WTC11 (cell line): ENCODE data around the gene RHOH. TPM values are rescaled to one million over a fixed set of nuclear protein-coding genes. Genes with fewer than 3 reads are reported as not detected.

Experiments
- ATAC-seq: fragments of 200-7000 bp; cut with Tn5 transposase; 2 replicates; pipeline ENCODE4 v1.10.0; 2021; ENCODE audit warnings: mild to moderate bottlenecking, moderate library complexity
- CTCF ChIA-PET: fragments of 300-600 bp; sonication (Branson Sonifier 250); formaldehyde crosslinking; loops from one replicate; lab custom pipeline; 2021; ENCODE audit warnings: antibody characterized with exemption; lab: Charles Lee
- POLR2A ChIA-PET: fragments of 350-600 bp; sonication (Branson Sonifier 250); formaldehyde crosslinking; loops from one replicate; lab custom pipeline; 2021; ENCODE audit warnings: antibody characterized with exemption; lab: Charles Lee
- DNase-seq: peaks from one replicate; pipeline ENCODE4 v3.0.0; 2021; ENCODE audit warnings: low spot score
- H3K27ac Mint-ChIP-seq: 2 replicates; pipeline ENCODE4 v1.8.0; 2021; ENCODE audit warnings: mixed read lengths
- H3K27me3 Mint-ChIP-seq: 2 replicates; pipeline ENCODE4 v1.8.0; 2021; ENCODE audit warnings: low read depth, mild to moderate bottlenecking, moderate library complexity, mixed read lengths
- H3K36me3 Mint-ChIP-seq: 2 replicates; pipeline ENCODE4 v1.8.0; 2021; ENCODE audit warnings: mixed read lengths
- H3K4me1 Mint-ChIP-seq: 2 replicates; pipeline ENCODE4 v1.8.0; 2022; ENCODE audit warnings: mixed read lengths
- H3K4me3 Mint-ChIP-seq: 2 replicates; pipeline ENCODE4 v1.8.0; 2021; ENCODE audit warnings: mild to moderate bottlenecking, moderate library complexity, mixed read lengths
- H3K9me3 Mint-ChIP-seq: 2 replicates; pipeline ENCODE4 v1.8.0; 2021; ENCODE audit warnings: mixed read lengths
- AR ChIP-seq: fragments of 250-450 bp; sonication (Bioruptor Pico); IDR thresholded peaks from 2 replicates; pipeline ENCODE4 v1.9.0; 2021; ENCODE audit warnings: mild to moderate bottlenecking
- ATF1 ChIP-seq: sonication (generic); formaldehyde crosslinking; IDR thresholded peaks from 2 replicates; pipeline ENCODE4 v1.8.1; 2023; ENCODE audit warnings: mild to moderate bottlenecking, moderate library complexity, missing genetic modification reagents
- CREM ChIP-seq: sonication (generic); formaldehyde crosslinking; IDR thresholded peaks from 2 replicates; pipeline ENCODE4 v1.8.1; 2022; ENCODE audit warnings: mild to moderate bottlenecking, missing genetic modification reagents, moderate library complexity
- E2F1 ChIP-seq: sonication (generic); formaldehyde crosslinking; IDR thresholded peaks from 2 replicates; pipeline ENCODE4 v1.8.0; 2022; ENCODE audit warnings: mild to moderate bottlenecking, missing genetic modification reagents
- ELF4 ChIP-seq: sonication (generic); formaldehyde crosslinking; IDR thresholded peaks from 2 replicates; pipeline ENCODE4 v1.8.1; 2022; ENCODE audit warnings: low read depth, mild to moderate bottlenecking, moderate library complexity, missing genetic modification reagents
- HMGXB4 ChIP-seq: sonication (generic); formaldehyde crosslinking; IDR thresholded peaks from 2 replicates; pipeline ENCODE4 v1.8.1; 2023; ENCODE audit warnings: mild to moderate bottlenecking, moderate library complexity, missing genetic modification reagents
- IRF2 ChIP-seq: sonication (generic); formaldehyde crosslinking; IDR thresholded peaks from 2 replicates; pipeline ENCODE4 v1.8.0; 2022; ENCODE audit warnings: low read depth, missing genetic modification reagents, borderline replicate concordance
- KAT7 ChIP-seq: sonication (generic); formaldehyde crosslinking; IDR thresholded peaks from 2 replicates; pipeline ENCODE4 v1.8.1; 2023; ENCODE audit warnings: missing genetic modification reagents, mild to moderate bottlenecking, borderline replicate concordance
- NR2C2 ChIP-seq: sonication (generic); formaldehyde crosslinking; IDR thresholded peaks from 2 replicates; pipeline ENCODE4 v1.8.0; 2022; ENCODE audit warnings: mild to moderate bottlenecking, missing genetic modification reagents
- OVOL2 ChIP-seq: fragments of 250-450 bp; sonication (Bioruptor Pico); IDR thresholded peaks from 2 replicates; pipeline ENCODE4 v1.9.0; 2021; ENCODE audit warnings: mild to moderate bottlenecking, borderline replicate concordance
- RELA ChIP-seq: sonication (generic); formaldehyde crosslinking; IDR thresholded peaks from 2 replicates; pipeline ENCODE4 v1.8.1; 2022; ENCODE audit warnings: missing genetic modification reagents, mild to moderate bottlenecking, borderline replicate concordance
- SMAD3 ChIP-seq: sonication (generic); formaldehyde crosslinking; IDR thresholded peaks from 2 replicates; pipeline ENCODE4 v1.8.0; 2022; ENCODE audit warnings: missing genetic modification reagents, mild to moderate bottlenecking, borderline replicate concordance
- TEAD1 ChIP-seq: sonication (generic); formaldehyde crosslinking; IDR thresholded peaks from 2 replicates; pipeline ENCODE4 v1.8.0; 2022; ENCODE audit warnings: mild to moderate bottlenecking, missing genetic modification reagents
- TEAD4 ChIP-seq: sonication (generic); formaldehyde crosslinking; IDR thresholded peaks from 2 replicates; pipeline ENCODE4 v1.8.0; 2022; ENCODE audit warnings: mild to moderate bottlenecking, missing genetic modification reagents
- TP53 ChIP-seq: sonication (generic); formaldehyde crosslinking; IDR thresholded peaks from 2 replicates; pipeline ENCODE4 v1.8.1; 2023; ENCODE audit warnings: mild to moderate bottlenecking, missing genetic modification reagents
- ZMAT4 ChIP-seq: fragments of 250-450 bp; sonication (Bioruptor Pico); IDR thresholded peaks from 2 replicates; pipeline ENCODE4 v1.9.0; 2021; ENCODE audit warnings: mild to moderate bottlenecking
- ZNF219 ChIP-seq: sonication (generic); formaldehyde crosslinking; IDR thresholded peaks from 2 replicates; pipeline ENCODE4 v1.8.0; 2023; ENCODE audit warnings: missing genetic modification reagents, mild to moderate bottlenecking, borderline replicate concordance
- ZNF281 ChIP-seq: sonication (generic); formaldehyde crosslinking; IDR thresholded peaks from 2 replicates; pipeline ENCODE4 v1.8.0; 2023; ENCODE audit warnings: mild to moderate bottlenecking, missing genetic modification reagents
- ZNF423 ChIP-seq: fragments of 250-450 bp; sonication (Bioruptor Pico); IDR thresholded peaks from 2 replicates; pipeline ENCODE4 v2.1.2; 2022; ENCODE audit warnings: mild to moderate bottlenecking, moderate library complexity
- total RNA-seq: library from RNA; stranded (reverse); gene quantifications from 3 replicates; pipeline ENCODE4 v1.2.3, GENCODE V29; 2021

The RHOH gene
- total RNA-seq, 1 experiment from 2014 or later: 8.7 TPM

GRCh38 chr4:40160258-40160657 lies 36.6 kb upstream of the RHOH start:
- no peaks in the 10 kb centered on the region for H3K27me3 Mint-ChIP-seq

More at GRCh38 chr4:40160258-40160657, 36.6 kb upstream of the RHOH start:
- POLR2A ChIA-PET: no interaction called here
- no peak for TF ChIP-seq ZNF281 (CRISPR knock-in tag)
- TF ChIP-seq AR (CRISPR knock-in tag): no peak
- TF ChIP-seq ATF1: no peak
- TF ChIP-seq RELA: no peak
- TF ChIP-seq ZMAT4: no peak
- TF ChIP-seq OVOL2 (CRISPR knock-in tag): no peak
- TF ChIP-seq ELF4 (CRISPR knock-in tag): no peak
- no peak for TF ChIP-seq SMAD3 (CRISPR knock-in tag)
- no peak for TF ChIP-seq ZNF219 (CRISPR knock-in tag)
- no peak for TF ChIP-seq IRF2 (CRISPR knock-in tag)
- TF ChIP-seq CREM (CRISPR knock-in tag): no peak
- TF ChIP-seq NR2C2: no peak
- no peak for TF ChIP-seq TP53 (CRISPR knock-in tag)
- no peak for TF ChIP-seq TEAD4 (CRISPR knock-in tag)
- no peak for TF ChIP-seq TEAD1
- no peak for TF ChIP-seq KAT7
- TF ChIP-seq HMGXB4 (CRISPR knock-in tag): no peak
- TF ChIP-seq E2F1 (CRISPR knock-in tag): no peak
- no peak for TF ChIP-seq ZNF423
- TF ChIP-seq, all 79 proteins: peak for 0
- CTCF ChIA-PET: no interaction called here
- H3K27ac Mint-ChIP-seq: no peak overlapping the region
- 0 out of 2 replicates have a peak, but pooled peaks cover 3% of the 10 kb centered on the region for H3K4me1 Mint-ChIP-seq
- H3K9me3 Mint-ChIP-seq: no peaks in the 10 kb centered on the region
- no peak for DNase-seq
- H3K36me3 Mint-ChIP-seq: no peaks in the 10 kb centered on the region
- no peak for ATAC-seq
- H3K4me3 Mint-ChIP-seq: no peak overlapping the region
